HG03159 (cell line): Measurements from ENCODE around the gene CLDN20.
"Not testable (repeated sequence)": the region's sequence is repeated elsewhere in the genome, so short reads cannot be mapped to it uniquely, and the experiment has no call there.

Experiments
- ATAC-seq: cut with Tn5 transposase; IDR thresholded peaks from one replicate; pipeline ENCODE4 v1.9.1; 2021; ENCODE audit warnings: mild to moderate bottlenecking, moderate library complexity; ENCODE audit not compliant: unreplicated experiment

CLDN20 gene

DNA sequence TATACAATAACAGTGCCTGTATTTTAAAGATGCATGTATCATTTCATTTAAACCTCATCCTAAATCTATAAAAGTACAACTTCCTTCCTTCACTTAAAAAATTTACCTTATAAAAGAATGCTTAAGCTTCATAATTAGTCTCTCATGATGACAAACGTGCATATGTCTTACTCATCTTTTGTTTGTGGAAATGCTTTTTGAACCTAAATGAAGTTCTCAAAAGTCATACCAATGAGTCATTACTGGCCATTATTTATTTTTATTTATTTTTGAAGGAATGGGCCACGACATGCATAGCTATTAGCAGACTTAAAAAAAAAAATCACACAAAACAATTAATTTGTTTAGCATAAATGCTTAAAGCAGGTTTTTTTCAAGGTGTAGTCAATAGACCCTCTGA is 46.8 kb downstream of the CLDN20 start:
- ATAC-seq, result no peak

- no peak for ATAC-seq
Observed at GRCh38 chr6:155311086-155311485, 47.3 kb downstream of the CLDN20 start.

GRCh38 chr6:155311583-155311982 is 47.8 kb downstream of the CLDN20 start:
- no peak for ATAC-seq

GRCh38 chr6:155312950-155313349 is 49.1 kb downstream of the CLDN20 start:
- ATAC-seq, result not testable (repeated sequence)

DNA sequence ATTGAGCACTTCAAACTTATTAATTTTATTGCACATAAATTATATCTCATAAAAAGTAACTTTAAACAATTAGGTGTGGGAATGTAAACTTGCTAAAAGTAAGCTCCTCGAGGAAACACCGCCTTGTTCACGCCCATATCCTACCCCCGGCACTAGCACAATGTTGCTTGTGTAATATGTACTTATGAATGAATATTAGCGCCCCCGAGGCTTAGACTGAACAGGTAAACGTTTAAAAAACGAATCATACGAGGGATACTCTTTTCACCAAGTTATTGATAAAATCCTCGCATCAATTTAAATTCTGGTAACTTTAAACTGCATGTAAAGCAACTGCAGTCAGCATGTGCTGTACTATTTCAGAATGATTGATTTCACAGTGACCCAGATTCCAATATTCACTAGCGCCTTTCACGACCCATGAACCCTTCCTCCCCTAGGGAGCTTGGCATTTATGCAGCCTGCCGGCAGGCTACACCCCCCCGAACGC is 49.8 kb downstream of the CLDN20 start:
- ATAC-seq, result peak; percentile 12

GRCh38 chr6:155314092-155314772 is 50.4 kb downstream of the CLDN20 start, which contains the start of gene TFB1M:
TSS of gene TFB1M (minus strand) at chr6:155314484. CDS start at chr6:155314428, 56 bp downstream.
- ATAC-seq, result peak; percentile 94

- peak; percentile 56 for ATAC-seq
Observed at GRCh38 chr6:155314773-155315515, 51.1 kb downstream of the CLDN20 start.

DNA sequence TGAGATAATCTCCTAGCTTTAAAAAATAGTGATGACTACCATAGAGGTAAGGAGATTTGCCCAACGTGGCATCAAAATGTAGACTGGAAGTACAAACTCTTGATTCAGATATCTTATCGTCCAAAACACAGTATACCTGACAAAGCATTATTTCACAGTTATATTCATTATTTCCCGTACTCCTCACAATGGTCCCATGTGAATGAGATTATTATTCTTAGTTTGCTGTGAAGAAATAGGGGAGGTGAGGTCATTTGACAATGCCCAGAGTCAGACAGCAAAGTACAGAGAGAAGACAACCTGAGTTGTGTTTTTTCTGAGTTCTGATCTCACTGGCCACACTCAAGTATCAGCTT is 51.7 kb downstream of the CLDN20 start:
- no peak for ATAC-seq

DNA sequence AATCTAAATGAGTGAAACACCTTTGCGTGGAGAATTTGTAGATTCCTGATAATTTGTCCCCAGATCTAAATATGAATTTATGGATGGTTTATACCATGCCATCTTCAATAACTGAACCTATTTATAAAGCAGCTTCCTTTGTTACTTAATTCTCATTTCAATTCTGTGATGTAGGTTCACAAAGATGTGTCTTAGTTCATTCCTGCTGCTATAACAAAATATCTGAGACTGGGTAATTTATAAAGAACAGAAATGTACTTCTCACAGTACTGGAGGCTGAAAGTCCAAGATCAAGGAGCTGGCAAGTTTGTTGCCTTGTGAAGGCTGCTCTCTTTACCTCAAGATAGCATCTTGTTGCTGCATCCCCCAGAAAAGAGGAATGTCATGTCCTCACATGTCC is 52.6 kb downstream of the CLDN20 start:
- no peak for ATAC-seq

DNA sequence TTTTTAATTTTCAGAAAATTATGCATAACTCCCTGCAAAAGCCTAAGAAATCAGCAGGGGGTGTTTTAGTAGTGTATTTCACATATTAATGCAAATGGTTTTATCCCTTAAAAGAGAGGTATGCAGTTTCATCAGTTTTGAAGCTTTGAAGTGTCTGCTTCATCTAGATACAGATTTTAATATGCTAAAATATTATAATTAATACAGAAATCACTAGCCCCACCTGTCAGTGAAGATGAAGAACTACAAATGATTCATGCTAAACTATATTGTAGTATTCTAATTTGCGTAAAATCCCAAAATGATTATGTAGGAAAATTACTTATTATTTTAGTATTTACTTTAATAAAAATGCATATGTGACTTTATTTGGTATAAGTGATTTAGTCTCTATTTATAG is 53.4 kb downstream of the CLDN20 start:
- no peak for ATAC-seq

DNA sequence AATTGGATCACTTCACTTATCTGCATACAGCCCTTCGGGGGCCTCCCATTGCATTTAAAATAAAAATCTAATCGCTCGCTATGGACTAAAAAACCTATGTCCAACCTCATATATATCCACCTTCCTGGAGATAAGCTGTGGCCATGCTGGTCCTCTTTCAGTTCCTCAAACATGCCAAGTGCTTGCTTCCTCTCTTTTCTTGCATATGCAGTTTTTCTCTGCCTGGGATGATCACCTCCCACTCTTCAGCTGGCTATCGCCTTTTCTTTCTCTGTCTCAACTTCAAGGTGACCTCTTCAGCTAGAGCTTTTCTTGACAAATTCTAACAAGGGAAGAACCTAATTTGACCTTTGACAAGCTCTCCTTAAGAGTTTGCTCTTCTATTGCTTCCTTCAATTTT is 56.1 kb downstream of the CLDN20 start:
- ATAC-seq, result peak; percentile 50

- ATAC-seq, result no peak
Observed at GRCh38 chr6:155324172-155324571, 60.4 kb downstream of the CLDN20 start.

- no peak for ATAC-seq
Observed at GRCh38 chr6:155324993-155325392, 61.2 kb downstream of the CLDN20 start.

DNA sequence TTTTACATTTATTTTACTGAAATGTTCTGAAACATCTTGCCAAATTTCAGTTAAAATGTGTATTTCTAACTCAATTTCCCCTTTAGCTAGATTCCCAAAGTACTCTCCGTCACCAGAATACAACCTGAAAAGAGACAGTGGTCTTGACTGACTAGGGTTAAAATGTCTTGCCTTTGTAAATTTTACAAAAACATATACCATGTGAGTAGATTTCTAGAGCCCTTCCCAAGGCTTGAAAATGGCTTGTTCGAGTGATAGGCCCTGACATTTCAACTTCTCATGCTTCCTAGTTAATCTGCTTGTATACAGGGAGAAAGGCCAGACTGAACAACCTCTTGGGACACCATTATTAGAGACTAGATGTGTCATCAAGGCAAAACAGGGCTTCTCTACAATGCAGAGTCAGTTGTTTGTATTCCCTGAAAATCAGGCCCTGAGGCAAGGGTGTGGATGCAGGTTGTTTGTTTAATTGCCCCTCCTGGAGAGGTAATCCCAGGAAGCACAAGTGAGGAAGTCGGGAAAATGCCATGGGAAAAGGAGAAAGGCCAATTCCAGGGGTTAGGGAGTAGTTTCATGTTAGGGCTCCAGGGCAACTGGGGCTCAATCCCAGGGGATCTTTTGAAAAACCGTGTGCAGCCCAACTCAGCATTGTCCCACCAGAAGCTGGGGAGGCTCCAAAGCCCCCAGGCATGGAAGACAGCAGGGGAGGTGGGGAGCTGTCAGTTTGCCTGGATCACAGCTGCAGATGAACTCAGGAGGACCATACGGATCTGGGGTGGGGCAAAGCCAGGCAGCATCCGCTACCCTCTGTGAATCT is 62.1 kb downstream of the CLDN20 start:
- ATAC-seq, result no peak
